Measurements from ENCODE around the gene ATG4C. TPM values are rescaled to one million over a fixed set of nuclear protein-coding genes. Genes with fewer than 3 reads are reported as not detected.
"Not testable (repeated sequence)": the region's sequence is repeated elsewhere in the genome, so short reads cannot be mapped to it uniquely, and the experiment has no call there.

ATG4C gene
- total and polyA plus RNA-seq, 2 of the 13 experiments (the other 11 are each of a cell fraction or from before 2014, with no cell fraction given): 4.0 to 11.2 TPM

- TF ChIP-seq RBAK (CRISPR knock-in tag; IDR thresholded peaks at IDR 0.05) (no peak), MAFK (conservative IDR thresholded peaks at IDR 0.05 in 1 of 2, IDR thresholded peaks at IDR 0.05 in 1 of 2; ENCODE audit: low read length in 2 of 2) (no peak), ZNF570 (CRISPR knock-in tag; IDR thresholded peaks at IDR 0.05; ENCODE audit: borderline replicate concordance) (no peak)
Observed at GRCh38 chr1:62753031-62753965, 30.6 kb upstream of the ATG4C start (continued).

- 65% methylated on average over 11 of the region's 13 CpGs for WGBS (ENCODE audit: low lambda C conversion rate)
- H3K9me3 ChIP-seq (ENCODE audit: low read length); CTCF ChIA-PET (ENCODE audit: low intra/inter-chr PET ratio, low total read pairs); POLR2A ChIA-PET; H3K9ac ChIP-seq (ENCODE audit: insufficient read depth, low read depth, low read length); H4K20me1 ChIP-seq (ENCODE audit: insufficient read depth, low read length); H3K4me3 ChIP-seq (replicated peaks in 1 of 3; ENCODE audit: insufficient read depth in 1 of 3, low read depth in 2 of 3, low read length in 3 of 3); BruUV-seq (replicated peaks); H3K4me2 ChIP-seq (ENCODE audit: low read depth, low read length); intact Hi-C loops (cut with micrococcal nuclease; ENCODE audit: unreplicated experiment); H3K36me3 ChIP-seq (replicated peaks in 1 of 2; ENCODE audit: control insufficient read depth in 1 of 2, insufficient read depth in 2 of 2, low read length in 2 of 2); H2AFZ ChIP-seq (ENCODE audit: low read length); FAIRE-seq; DNase-seq (ENCODE audit: low spot score); in situ Hi-C loops (cut with HindIII; ENCODE audit: extremely low pct_ligation_motif_present, low pct_unique_long_range_greater_than_20kb); H3K4me1 ChIP-seq (ENCODE audit: insufficient read depth, low read length); ATAC-seq; H3K27me3 ChIP-seq (ENCODE audit: control insufficient read depth in 1 of 2, insufficient read depth in 2 of 2, low read length in 2 of 2); H3K79me2 ChIP-seq (ENCODE audit: insufficient read depth, low read length); H3K27ac ChIP-seq (ENCODE audit: extremely low read length, insufficient read depth, low read length); TF ChIP-seq GABPA (IDR thresholded peaks at IDR 0.05; ENCODE audit: low read depth, low read length): not testable (repeated sequence)
- peak; percentile 50; the same call in 1 of the 2 replicates for TF ChIP-seq ZMYM4 (CRISPR knock-in tag; IDR thresholded peaks at IDR 0.05)
- TF ChIP-seq POGZ (CRISPR knock-in tag; IDR thresholded peaks at IDR 0.05): 0 out of 2 replicates have a peak, but pooled peaks have one; percentile 42
- 0 out of 2 replicates have a peak, but pooled peaks have one; percentile 9 for TF ChIP-seq ZNF644 (CRISPR knock-in tag; IDR thresholded peaks at IDR 0.05; ENCODE audit: low read depth)
- TF ChIP-seq GABPA (CRISPR knock-in tag; IDR thresholded peaks at IDR 0.05; ENCODE audit: low read depth): 0 out of 2 replicates have a peak, but pooled peaks have one; percentile 17
Observed at GRCh38 chr1:62754938-62755337, 29.0 kb upstream of the ATG4C start.

GRCh38 chr1:62756255-62756884 is 27.6 kb upstream of the ATG4C start:
- H3K79me2 ChIP-seq (ENCODE audit: insufficient read depth, low read length); ATAC-seq; intact Hi-C loops (cut with micrococcal nuclease; ENCODE audit: unreplicated experiment); FAIRE-seq; H3K4me2 ChIP-seq (ENCODE audit: low read depth, low read length); DNase-seq (ENCODE audit: low spot score); CTCF ChIA-PET (ENCODE audit: low intra/inter-chr PET ratio, low total read pairs); H2AFZ ChIP-seq (ENCODE audit: low read length); POLR2A ChIA-PET; in situ Hi-C loops (cut with HindIII; ENCODE audit: extremely low pct_ligation_motif_present, low pct_unique_long_range_greater_than_20kb); H3K4me3 ChIP-seq (replicated peaks in 1 of 3; ENCODE audit: insufficient read depth in 1 of 3, low read depth in 2 of 3, low read length in 3 of 3); H3K9me3 ChIP-seq (ENCODE audit: low read length); H3K4me1 ChIP-seq (ENCODE audit: insufficient read depth, low read length); H3K27ac ChIP-seq (ENCODE audit: extremely low read length, insufficient read depth, low read length); H3K36me3 ChIP-seq (replicated peaks in 1 of 2; ENCODE audit: control insufficient read depth in 1 of 2, insufficient read depth in 2 of 2, low read length in 2 of 2); BruUV-seq (replicated peaks); H3K27me3 ChIP-seq (ENCODE audit: control insufficient read depth in 1 of 2, insufficient read depth in 2 of 2, low read length in 2 of 2); H4K20me1 ChIP-seq (ENCODE audit: insufficient read depth, low read length); H3K9ac ChIP-seq (ENCODE audit: insufficient read depth, low read depth, low read length): not testable (repeated sequence)
- WGBS (ENCODE audit: low lambda C conversion rate): 61% methylated on average over 4 of the region's 5 CpGs

GRCh38 chr1:62759232-62759875 is 24.6 kb upstream of the ATG4C start:
- H3K27me3 ChIP-seq (ENCODE audit: control insufficient read depth in 1 of 2, insufficient read depth in 2 of 2, low read length in 2 of 2); H2AFZ ChIP-seq (ENCODE audit: low read length); CTCF ChIA-PET (ENCODE audit: low intra/inter-chr PET ratio, low total read pairs); DNase-seq (ENCODE audit: low spot score); H3K4me3 ChIP-seq (replicated peaks in 1 of 3; ENCODE audit: insufficient read depth in 1 of 3, low read depth in 2 of 3, low read length in 3 of 3); ATAC-seq; H3K9me3 ChIP-seq (ENCODE audit: low read length); H3K79me2 ChIP-seq (ENCODE audit: insufficient read depth, low read length); H3K36me3 ChIP-seq (replicated peaks in 1 of 2; ENCODE audit: control insufficient read depth in 1 of 2, insufficient read depth in 2 of 2, low read length in 2 of 2); intact Hi-C loops (cut with micrococcal nuclease; ENCODE audit: unreplicated experiment); H3K4me2 ChIP-seq (ENCODE audit: low read depth, low read length); H3K9ac ChIP-seq (ENCODE audit: insufficient read depth, low read depth, low read length); FAIRE-seq; H3K27ac ChIP-seq (ENCODE audit: extremely low read length, insufficient read depth, low read length); in situ Hi-C loops (cut with HindIII; ENCODE audit: extremely low pct_ligation_motif_present, low pct_unique_long_range_greater_than_20kb); BruUV-seq (replicated peaks); H4K20me1 ChIP-seq (ENCODE audit: insufficient read depth, low read length); H3K4me1 ChIP-seq (ENCODE audit: insufficient read depth, low read length); POLR2A ChIA-PET: not testable (repeated sequence)
- WGBS (ENCODE audit: low lambda C conversion rate): 45% methylated on average over 5 of the region's 5 CpGs
